ENCODE measurements around the gene HAO2.

The HAO2 gene

GRCh38 chr1:119409731-119410130 lies 41.1 kb downstream of the HAO2 start:
- no peaks in the 10 kb centered on the region for H3K36me3 ChIP-seq (ENCODE audit: control insufficient read depth, insufficient read depth, low read length)
- H3K27ac ChIP-seq (ENCODE audit: low read depth, low read length): no peak overlapping the region
- no peak overlapping the region for H3K4me3 ChIP-seq (ENCODE audit: low read depth, low read length)
- H3K9me3 ChIP-seq (ENCODE audit: control insufficient read depth, insufficient read depth, low read length): no peaks in the 10 kb centered on the region
- no peaks in the 10 kb centered on the region for H3K4me1 ChIP-seq (ENCODE audit: control insufficient read depth, insufficient read depth, low read length)
- H3K9ac ChIP-seq (ENCODE audit: low read depth, low read length): no peak overlapping the region
- no peaks in the 10 kb centered on the region for H3K27me3 ChIP-seq (ENCODE audit: control insufficient read depth, insufficient read depth, low read length)

GRCh38 chr1:119410961-119411360 lies 42.4 kb downstream of the HAO2 start:
- Histone ChIP-seq H3K4me1 (ENCODE audit: control insufficient read depth, insufficient read depth, low read length) (no peaks in the 10 kb centered on the region), H3K36me3 (ENCODE audit: control insufficient read depth, insufficient read depth, low read length) (no peaks in the 10 kb centered on the region)

GRCh38 chr1:119414950-119415349 lies 46.4 kb downstream of the HAO2 start, which contains the start of gene HSD3B2:
HSD3B2 (plus strand) TSS chr1:119415150; CDS start chr1:119415420, 270 bp downstream.
- no peak within 1 kb of the TSS for H3K4me3 ChIP-seq (ENCODE audit: low read depth, low read length)
- H3K9me3 ChIP-seq (ENCODE audit: control insufficient read depth, insufficient read depth, low read length): no peaks in the 10 kb centered on the region
- H3K27me3 ChIP-seq (ENCODE audit: control insufficient read depth, insufficient read depth, low read length): no peaks in the 10 kb centered on the region
- no peaks in the 10 kb centered on the region for H3K36me3 ChIP-seq (ENCODE audit: control insufficient read depth, insufficient read depth, low read length)
- H3K9ac ChIP-seq (ENCODE audit: low read depth, low read length): no peak within 1 kb of the TSS
- no peaks in the 10 kb centered on the region for H3K4me1 ChIP-seq (ENCODE audit: control insufficient read depth, insufficient read depth, low read length)
- no peak within 1 kb of the TSS for H3K27ac ChIP-seq (ENCODE audit: low read depth, low read length)

More at GRCh38 chr1:119410961-119411360, 42.4 kb downstream of the HAO2 start:
- H3K9ac ChIP-seq (ENCODE audit: low read depth, low read length): no peak overlapping the region
- H3K27me3 ChIP-seq (ENCODE audit: control insufficient read depth, insufficient read depth, low read length): no peaks in the 10 kb centered on the region
- no peak overlapping the region for H3K4me3 ChIP-seq (ENCODE audit: low read depth, low read length)
- H3K9me3 ChIP-seq (ENCODE audit: control insufficient read depth, insufficient read depth, low read length): no peaks in the 10 kb centered on the region
- no peak overlapping the region for H3K27ac ChIP-seq (ENCODE audit: low read depth, low read length)

- H3K4me1 ChIP-seq (ENCODE audit: control insufficient read depth, insufficient read depth, low read length): no peaks in the 10 kb centered on the region
- no peaks in the 10 kb centered on the region for H3K9me3 ChIP-seq (ENCODE audit: control insufficient read depth, insufficient read depth, low read length)
- no peak overlapping the region for H3K4me3 ChIP-seq (ENCODE audit: low read depth, low read length)
- no peaks in the 10 kb centered on the region for H3K27me3 ChIP-seq (ENCODE audit: control insufficient read depth, insufficient read depth, low read length)
- H3K9ac ChIP-seq (ENCODE audit: low read depth, low read length): no peak overlapping the region
- no peak overlapping the region for H3K27ac ChIP-seq (ENCODE audit: low read depth, low read length)
- H3K36me3 ChIP-seq (ENCODE audit: control insufficient read depth, insufficient read depth, low read length): no peaks in the 10 kb centered on the region
Observed at GRCh38 chr1:119416006-119416640, 47.5 kb downstream of the HAO2 start.

GRCh38 chr1:119419109-119419508 lies 50.5 kb downstream of the HAO2 start:
- Histone ChIP-seq H3K27ac (ENCODE audit: low read depth, low read length) (no peak overlapping the region), H3K4me3 (ENCODE audit: low read depth, low read length) (no peak overlapping the region), H3K27me3 (ENCODE audit: control insufficient read depth, insufficient read depth, low read length) (no peaks in the 10 kb centered on the region), H3K4me1 (ENCODE audit: control insufficient read depth, insufficient read depth, low read length) (no peaks in the 10 kb centered on the region; the same call in 1 of the 2 replicates), H3K9ac (ENCODE audit: low read depth, low read length) (no peak overlapping the region), H3K9me3 (ENCODE audit: control insufficient read depth, insufficient read depth, low read length) (no peaks in the 10 kb centered on the region), H3K36me3 (ENCODE audit: control insufficient read depth, insufficient read depth, low read length) (no peaks in the 10 kb centered on the region)

- Histone ChIP-seq H3K9ac (ENCODE audit: low read depth, low read length) (no peak overlapping the region), H3K27me3 (ENCODE audit: control insufficient read depth, insufficient read depth, low read length) (no peaks in the 10 kb centered on the region)
Observed at GRCh38 chr1:119420638-119421037, 52.1 kb downstream of the HAO2 start.

GRCh38 chr1:119422631-119423030 lies 54.0 kb downstream of the HAO2 start:
- Histone ChIP-seq H3K36me3 (ENCODE audit: control insufficient read depth, insufficient read depth, low read length) (no peaks in the 10 kb centered on the region), H3K9me3 (ENCODE audit: control insufficient read depth, insufficient read depth, low read length) (no peaks in the 10 kb centered on the region), H3K27ac (ENCODE audit: low read depth, low read length) (no peak overlapping the region), H3K4me1 (ENCODE audit: control insufficient read depth, insufficient read depth, low read length) (no peaks in the 10 kb centered on the region; the same call in 1 of the 2 replicates), H3K4me3 (ENCODE audit: low read depth, low read length) (no peak overlapping the region), H3K9ac (ENCODE audit: low read depth, low read length) (no peak overlapping the region), H3K27me3 (ENCODE audit: control insufficient read depth, insufficient read depth, low read length) (no peaks in the 10 kb centered on the region)

More at GRCh38 chr1:119420638-119421037, 52.1 kb downstream of the HAO2 start:
- H3K36me3 ChIP-seq (ENCODE audit: control insufficient read depth, insufficient read depth, low read length): no peaks in the 10 kb centered on the region
- no peaks in the 10 kb centered on the region; the same call in 1 of the 2 replicates for H3K4me1 ChIP-seq (ENCODE audit: control insufficient read depth, insufficient read depth, low read length)
- H3K27ac ChIP-seq (ENCODE audit: low read depth, low read length): no peak overlapping the region
- H3K9me3 ChIP-seq (ENCODE audit: control insufficient read depth, insufficient read depth, low read length): no peaks in the 10 kb centered on the region
- no peak overlapping the region for H3K4me3 ChIP-seq (ENCODE audit: low read depth, low read length)

- H3K27me3 ChIP-seq (ENCODE audit: control insufficient read depth, insufficient read depth, low read length): no peaks in the 10 kb centered on the region
- no peak overlapping the region for H3K9ac ChIP-seq (ENCODE audit: low read depth, low read length)
- H3K4me1 ChIP-seq (ENCODE audit: control insufficient read depth, insufficient read depth, low read length): no peaks in the 10 kb centered on the region; the same call in 1 of the 2 replicates
Observed at GRCh38 chr1:119428991-119429390, 60.4 kb downstream of the HAO2 start.

GRCh38 chr1:119429687-119430086 lies 61.1 kb downstream of the HAO2 start:
- Histone ChIP-seq H3K36me3 (ENCODE audit: control insufficient read depth, insufficient read depth, low read length) (no peaks in the 10 kb centered on the region), H3K4me1 (ENCODE audit: control insufficient read depth, insufficient read depth, low read length) (no peaks in the 10 kb centered on the region; the same call in 1 of the 2 replicates), H3K4me3 (ENCODE audit: low read depth, low read length) (no peak overlapping the region)

More at GRCh38 chr1:119428991-119429390, 60.4 kb downstream of the HAO2 start:
- Histone ChIP-seq H3K4me3 (ENCODE audit: low read depth, low read length) (no peak overlapping the region), H3K27ac (ENCODE audit: low read depth, low read length) (no peak overlapping the region), H3K36me3 (ENCODE audit: control insufficient read depth, insufficient read depth, low read length) (no peaks in the 10 kb centered on the region), H3K9me3 (ENCODE audit: control insufficient read depth, insufficient read depth, low read length) (no peaks in the 10 kb centered on the region)

GRCh38 chr1:119430486-119430885 lies 61.9 kb downstream of the HAO2 start:
- Histone ChIP-seq H3K9me3 (ENCODE audit: control insufficient read depth, insufficient read depth, low read length) (no peaks in the 10 kb centered on the region), H3K27ac (ENCODE audit: low read depth, low read length) (no peak overlapping the region), H3K9ac (ENCODE audit: low read depth, low read length) (no peak overlapping the region), H3K36me3 (ENCODE audit: control insufficient read depth, insufficient read depth, low read length) (no peaks in the 10 kb centered on the region), H3K4me3 (ENCODE audit: low read depth, low read length) (no peak overlapping the region), H3K27me3 (ENCODE audit: control insufficient read depth, insufficient read depth, low read length) (no peaks in the 10 kb centered on the region), H3K4me1 (ENCODE audit: control insufficient read depth, insufficient read depth, low read length) (no peaks in the 10 kb centered on the region; the same call in 1 of the 2 replicates)

More at GRCh38 chr1:119429687-119430086, 61.1 kb downstream of the HAO2 start:
- Histone ChIP-seq H3K9ac (ENCODE audit: low read depth, low read length) (no peak overlapping the region), H3K9me3 (ENCODE audit: control insufficient read depth, insufficient read depth, low read length) (no peaks in the 10 kb centered on the region), H3K27ac (ENCODE audit: low read depth, low read length) (no peak overlapping the region), H3K27me3 (ENCODE audit: control insufficient read depth, insufficient read depth, low read length) (no peaks in the 10 kb centered on the region)

GRCh38 chr1:119431836-119432235 lies 63.3 kb downstream of the HAO2 start:
- no peaks in the 10 kb centered on the region for H3K27me3 ChIP-seq (ENCODE audit: control insufficient read depth, insufficient read depth, low read length)

More at GRCh38 chr1:119431836-119432235, 63.3 kb downstream of the HAO2 start:
- no peaks in the 10 kb centered on the region; the same call in 1 of the 2 replicates for H3K4me1 ChIP-seq (ENCODE audit: control insufficient read depth, insufficient read depth, low read length)
- H3K27ac ChIP-seq (ENCODE audit: low read depth, low read length): no peak overlapping the region
- H3K36me3 ChIP-seq (ENCODE audit: control insufficient read depth, insufficient read depth, low read length): no peaks in the 10 kb centered on the region
- no peaks in the 10 kb centered on the region for H3K9me3 ChIP-seq (ENCODE audit: control insufficient read depth, insufficient read depth, low read length)
- H3K4me3 ChIP-seq (ENCODE audit: low read depth, low read length): no peak overlapping the region
- H3K9ac ChIP-seq (ENCODE audit: low read depth, low read length): no peak overlapping the region

Data from HUES48 (cell line).